HUDEP-2 (cell line): Measurements from ENCODE around the gene LSM4.
A peak's percentile ranks its signal among the peaks of the same experiment; 100 is the strongest.
"Not testable (repeated sequence)": the region's sequence is repeated elsewhere in the genome, so short reads cannot be mapped to it uniquely, and the experiment has no call there.

Experiments
- DNase-seq, 76 experiments: peaks; one replicate each; lab custom pipeline; 2025; ENCODE audit not compliant: unreplicated experiment in 76 of 76; lab: John Stamatoyannopoulos, UW

Gene LSM4

DNA sequence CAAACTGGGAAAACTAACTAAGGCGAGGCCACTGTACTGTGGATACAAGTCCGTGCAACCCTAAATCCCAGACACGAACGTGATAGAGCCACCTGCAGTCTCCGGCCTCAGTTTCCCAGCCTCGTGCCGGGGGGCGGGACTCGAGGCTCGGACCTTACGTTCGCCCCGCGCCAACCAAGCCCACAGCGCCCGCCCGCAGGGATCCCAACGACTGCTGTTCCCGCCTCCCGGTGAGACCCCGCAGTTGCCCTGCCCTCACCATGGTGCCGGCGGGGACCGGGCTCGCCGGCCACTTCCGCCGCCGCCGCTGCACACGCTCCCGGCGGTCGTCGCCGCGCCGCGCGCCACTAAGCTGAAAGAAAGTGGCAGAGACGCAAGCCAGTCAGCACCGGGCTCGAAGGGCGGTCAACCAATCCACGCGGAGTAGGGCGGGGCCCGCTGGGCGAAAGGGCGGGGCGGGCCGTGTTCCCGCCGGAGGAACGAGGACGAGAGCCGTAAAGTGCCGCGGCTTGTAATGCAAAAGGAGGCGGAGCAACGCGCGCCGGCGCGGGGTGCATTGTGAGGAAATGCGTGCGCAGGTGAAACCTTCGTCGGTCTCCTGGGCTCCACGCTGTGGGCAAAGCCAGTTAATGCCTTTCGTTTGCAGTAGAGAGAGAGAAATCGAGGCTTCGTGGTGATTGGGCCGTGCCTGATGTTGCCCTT, at the start of gene LSM4:
TSS of gene LSM4 (minus strand) at position 318 of the 702 bp plus-strand sequence. CDS start at position 262, 56 bp downstream.
- peak; percentile 70 to 100 (median 99) for DNase-seq

DNA sequence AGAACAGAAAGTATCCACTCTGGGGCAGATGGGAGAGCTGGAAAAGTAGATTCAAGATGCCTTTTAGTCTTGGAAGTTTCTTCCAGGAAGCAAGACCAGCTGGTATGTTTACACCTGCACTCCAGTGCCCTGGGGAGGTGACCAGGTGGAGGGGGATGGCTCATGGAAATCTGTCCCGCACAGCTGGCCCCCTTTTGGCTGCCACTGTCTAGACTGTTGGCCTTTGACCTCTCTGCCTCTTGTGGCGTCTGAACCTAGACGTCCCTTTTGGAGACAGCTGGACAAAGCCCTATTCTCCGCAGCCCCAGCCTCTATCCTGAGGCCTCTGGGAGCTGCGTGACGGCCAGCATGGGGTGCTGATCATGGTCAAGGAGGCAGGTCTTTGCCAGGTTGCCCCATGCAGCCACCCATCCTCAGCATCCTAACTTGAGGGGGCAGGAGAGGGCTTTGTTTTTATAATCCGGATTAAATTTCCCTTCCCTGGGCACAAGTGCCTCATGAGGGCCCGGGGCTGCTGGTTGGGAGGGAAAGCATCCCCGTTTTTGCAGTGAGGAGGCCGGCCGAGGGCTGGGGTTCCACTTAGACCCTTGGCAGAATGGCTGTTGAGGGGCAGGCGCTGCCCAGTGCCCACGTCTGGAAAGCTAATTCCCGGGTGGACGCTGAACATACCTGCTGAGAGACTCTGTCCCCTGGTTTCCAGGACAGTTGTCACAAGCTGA, 45.8 kb upstream of the LSM4 start:
- DNase-seq, result no peak

DNA sequence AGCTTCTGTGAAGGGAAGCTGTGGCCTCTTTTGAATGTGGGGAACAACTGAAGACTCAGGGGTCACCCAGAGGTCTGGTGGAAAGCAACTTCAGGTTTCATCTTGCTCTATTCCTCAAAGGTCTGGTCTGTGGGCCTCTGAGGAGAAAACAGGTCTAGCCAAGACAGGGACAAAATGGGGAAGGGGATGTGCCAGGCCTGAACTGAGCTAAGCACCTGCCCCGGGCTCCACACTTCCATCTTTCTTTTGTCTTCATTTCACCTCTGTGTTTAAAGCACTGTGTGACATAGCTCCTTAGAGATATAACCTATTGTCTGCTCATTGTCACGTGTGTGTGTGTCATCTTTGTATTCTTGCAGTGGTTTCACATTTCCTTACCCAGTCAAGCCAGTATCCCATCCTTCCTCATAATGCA, 43.2 kb upstream of the LSM4 start:
- DNase-seq, result no peak

DNA sequence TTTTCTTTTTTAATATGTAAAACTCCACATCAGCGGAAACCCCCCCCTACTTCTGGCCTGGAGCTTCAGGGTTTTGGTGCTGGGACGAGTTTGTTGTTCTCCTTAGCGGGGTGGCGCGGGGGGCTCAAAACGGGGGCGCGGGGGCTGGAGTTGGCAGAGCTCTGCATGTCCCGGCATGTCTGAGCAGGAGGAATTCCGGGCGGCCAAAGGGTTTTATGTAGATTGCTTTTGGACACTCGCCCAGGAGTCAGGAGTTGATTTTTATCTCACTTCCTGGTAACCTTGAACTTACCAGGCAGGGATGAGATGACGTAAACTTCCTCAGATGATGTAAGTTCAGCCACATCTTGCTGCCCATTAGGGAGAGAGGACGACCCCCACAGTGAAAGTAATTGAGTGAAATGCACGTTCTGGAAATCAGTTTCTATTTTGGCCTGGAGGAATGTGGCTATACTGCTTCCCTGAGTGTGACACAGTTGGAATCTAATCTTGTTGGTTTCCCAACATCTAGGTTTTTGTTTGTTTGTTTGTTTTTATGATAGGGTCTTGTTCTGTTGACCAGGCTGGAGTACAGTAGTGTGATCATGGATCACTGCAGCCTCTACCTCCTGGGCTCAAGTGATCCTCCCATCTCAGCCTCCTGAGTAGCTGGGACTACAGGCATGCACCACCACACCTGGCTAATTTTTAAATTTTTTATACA, 42.1 kb upstream of the LSM4 start:
- peak in 73 of 76 experiments; percentile 40 to 94 (median 77) for DNase-seq

DNA sequence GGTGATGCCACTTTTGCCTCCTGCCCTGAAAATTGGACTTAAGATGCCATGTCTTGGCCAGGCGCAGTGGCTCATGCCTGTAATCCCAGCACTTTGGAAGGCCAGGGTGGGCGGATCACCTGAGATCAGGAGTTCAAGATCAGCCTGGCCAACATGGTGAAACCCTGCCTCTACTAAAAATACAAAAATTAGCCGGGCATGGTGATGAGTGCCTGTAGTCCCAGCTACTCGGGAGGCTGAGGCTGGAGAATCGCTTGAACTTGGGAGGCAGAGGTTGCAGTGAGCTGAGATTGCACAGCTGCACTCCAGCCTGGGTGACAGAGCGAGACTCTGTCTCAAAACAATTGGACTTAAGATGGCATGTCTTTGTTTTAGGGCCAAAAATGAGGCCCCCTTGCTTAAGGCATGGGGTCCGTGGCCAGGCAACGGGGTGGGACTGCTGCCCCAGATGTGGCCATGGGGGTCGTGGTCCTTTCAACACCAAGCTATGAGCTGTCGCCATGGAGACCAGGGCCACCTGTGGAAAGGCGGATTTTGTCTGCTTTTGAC, 41.5 kb upstream of the LSM4 start:
- not testable (repeated sequence) for DNase-seq

DNA sequence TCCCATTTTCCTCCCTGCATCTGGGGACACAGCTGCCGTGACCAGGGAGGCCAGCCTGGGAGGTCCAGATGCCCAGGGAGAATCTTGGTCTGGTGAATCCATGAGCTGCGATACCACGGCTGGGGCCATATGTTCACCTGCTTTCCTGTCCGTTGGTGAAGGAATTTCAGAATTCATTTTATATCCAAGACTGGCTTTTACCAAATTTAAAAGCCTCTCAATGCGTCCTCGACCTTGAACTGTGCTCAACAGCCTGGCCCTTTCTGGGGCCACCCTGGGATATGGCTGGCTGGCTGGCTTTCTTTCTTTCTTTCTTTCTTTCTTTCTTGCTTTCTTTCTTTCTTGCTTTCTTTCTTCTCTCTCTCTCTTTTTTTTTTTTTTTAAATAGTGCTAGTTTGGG, 40.9 kb upstream of the LSM4 start:
- no peak for DNase-seq

DNA sequence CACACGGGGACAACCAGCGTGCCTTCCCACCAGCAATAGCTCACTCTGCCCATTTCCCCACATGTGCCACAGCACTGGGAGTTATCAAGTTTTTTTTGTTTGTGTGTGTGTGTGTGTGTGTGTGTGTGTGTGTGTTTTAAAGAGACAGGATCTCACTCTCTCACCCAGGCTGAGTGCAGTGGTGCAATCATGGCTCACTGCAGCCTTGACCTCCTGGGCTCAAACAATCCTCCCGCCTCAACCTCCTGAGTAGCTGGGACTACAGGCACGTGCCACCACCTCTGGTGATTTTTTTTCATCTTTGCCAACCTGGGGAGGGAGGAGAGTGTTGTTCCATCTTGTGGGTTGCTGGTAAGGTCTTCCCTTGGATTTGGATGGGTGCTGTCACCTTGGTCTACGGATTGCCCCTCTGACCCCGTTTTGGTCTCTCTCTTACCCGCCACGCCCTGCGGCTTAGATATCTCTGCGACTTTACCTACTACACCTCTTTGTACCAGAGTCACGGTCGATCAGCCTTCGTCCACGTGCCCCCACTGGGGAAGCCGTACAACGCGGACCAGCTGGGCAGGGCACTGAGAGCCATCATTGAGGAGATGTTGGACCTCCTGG, 40.2 kb upstream of the LSM4 start:
- peak in 12 of 76 experiments; percentile 6 to 43 (median 28) for DNase-seq

DNA sequence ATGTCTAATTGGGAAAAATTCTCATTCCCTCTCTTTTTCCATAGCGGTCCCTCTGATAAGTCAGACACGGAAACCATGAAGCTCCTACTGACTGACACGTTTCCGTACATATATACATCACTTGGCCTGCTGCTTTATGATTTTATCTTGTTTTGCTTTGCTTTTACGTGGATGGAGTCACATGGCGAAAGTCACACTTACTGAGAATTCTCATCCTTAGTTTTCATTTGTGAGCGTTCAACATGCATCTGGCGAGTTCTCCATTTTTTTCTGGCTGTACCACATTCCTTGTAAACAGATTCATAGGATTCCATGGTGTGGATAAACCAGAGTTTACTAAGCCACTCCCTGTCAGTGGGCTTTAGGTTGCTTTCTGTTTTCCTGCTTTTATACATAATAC, 38.8 kb upstream of the LSM4 start:
- DNase-seq, result no peak

DNA sequence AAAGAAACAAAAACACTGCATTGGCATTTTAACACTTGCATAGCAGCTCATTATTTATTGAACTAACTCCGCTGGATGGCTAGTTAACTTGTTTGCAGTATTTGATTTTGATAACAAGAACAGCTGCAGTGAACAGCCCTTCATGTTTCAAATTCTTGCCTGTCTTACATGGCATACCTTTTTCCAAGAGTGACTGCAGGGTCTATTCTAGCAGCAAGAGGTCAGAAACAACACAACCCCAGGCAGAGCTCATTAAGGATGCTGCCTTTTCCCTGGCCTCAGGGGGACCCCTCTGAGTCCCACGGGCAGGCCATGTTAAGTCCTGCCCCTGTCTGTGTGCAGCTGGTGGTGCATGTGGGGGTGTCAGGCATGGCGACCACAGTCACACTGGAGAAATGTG, 34.2 kb upstream of the LSM4 start:
- no peak for DNase-seq

DNA sequence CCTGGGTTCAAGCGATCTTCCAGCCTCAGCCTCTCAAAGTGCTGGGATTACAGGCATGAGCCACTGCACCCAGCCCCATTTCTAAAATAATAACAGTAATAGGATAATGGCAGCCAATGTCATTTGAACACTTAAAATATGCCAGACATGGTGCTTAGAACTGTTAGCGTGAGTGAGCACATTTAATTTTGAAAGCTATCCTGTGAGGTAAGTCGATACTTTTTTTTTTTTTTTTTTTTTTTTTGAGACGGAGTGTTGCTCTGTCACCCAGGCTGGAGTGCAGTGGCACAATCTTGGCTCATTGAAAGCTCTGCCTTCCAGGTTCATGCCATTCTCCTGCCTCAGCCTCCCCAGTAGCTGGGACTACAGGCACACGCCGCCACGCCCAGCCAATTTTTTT, 31.9 kb upstream of the LSM4 start:
- not testable (repeated sequence) for DNase-seq

DNA sequence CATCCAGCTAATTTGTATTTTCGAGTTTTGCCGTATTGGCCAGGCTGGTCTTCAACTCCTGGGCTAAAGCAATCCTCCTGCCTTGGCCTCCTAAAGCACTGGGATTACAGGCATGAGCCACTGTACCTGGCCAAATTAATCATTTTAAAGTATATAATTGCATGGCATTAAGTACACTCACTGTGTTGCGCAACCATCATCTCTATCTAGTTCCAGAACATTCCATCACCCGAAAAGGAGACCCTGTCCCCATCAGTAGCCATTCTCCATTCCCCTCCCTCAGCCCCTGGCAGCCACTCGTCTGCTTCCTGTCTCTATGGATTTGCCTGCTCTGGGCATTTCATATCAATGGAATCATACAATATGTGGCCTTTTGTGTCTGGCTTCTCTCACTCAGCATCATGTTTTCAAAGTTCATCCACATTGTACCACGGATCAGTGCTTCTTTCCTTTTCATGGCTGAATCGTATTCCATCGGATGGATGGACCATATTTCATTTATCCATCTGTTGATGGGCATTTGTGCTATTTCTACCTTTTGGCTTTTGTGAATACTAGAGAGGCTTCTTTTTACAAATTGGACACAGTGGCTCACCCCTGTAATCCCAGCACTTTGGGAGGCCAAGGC, 30.6 kb upstream of the LSM4 start:
- DNase-seq, result no peak

DNA sequence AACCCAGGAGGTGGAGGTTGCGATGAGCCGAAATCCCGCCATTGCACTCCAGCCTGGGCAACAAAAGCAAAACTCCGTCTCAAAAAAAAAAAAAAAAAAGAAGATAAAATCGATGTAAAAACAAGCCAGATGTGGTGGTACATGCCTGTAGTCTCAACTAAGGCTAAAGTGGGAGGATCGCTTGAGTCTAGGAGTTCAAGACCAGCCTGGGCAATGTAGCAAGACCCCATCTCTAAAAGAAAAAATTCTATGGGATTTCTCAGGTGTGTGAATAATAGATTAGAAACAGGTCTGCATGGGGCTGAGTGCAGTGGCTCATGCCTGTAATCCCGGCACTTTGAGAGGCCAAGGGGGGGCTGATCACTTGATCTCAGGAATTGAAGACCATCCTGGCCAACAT, 28.7 kb upstream of the LSM4 start:
- no peak for DNase-seq

DNA sequence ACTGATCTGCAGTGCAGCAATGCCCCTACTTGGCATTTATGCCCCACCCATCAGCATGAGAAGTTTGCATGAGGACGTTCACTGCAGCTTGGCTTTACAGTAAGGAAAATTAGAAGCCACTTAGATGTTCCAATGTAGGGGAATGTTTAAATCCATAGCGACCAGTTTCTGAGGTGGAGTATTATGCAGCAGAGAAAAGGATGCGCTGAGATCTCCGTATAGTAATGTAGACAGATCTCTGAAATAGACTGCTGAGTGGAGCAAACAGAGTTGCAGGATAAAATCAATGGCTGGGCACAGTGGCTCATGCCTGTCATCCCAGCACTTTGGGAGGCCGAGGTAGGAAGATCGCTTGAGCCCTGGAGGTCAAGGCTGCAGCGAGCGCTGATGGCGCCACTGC, 27.6 kb upstream of the LSM4 start:
- DNase-seq, result no peak

DNA sequence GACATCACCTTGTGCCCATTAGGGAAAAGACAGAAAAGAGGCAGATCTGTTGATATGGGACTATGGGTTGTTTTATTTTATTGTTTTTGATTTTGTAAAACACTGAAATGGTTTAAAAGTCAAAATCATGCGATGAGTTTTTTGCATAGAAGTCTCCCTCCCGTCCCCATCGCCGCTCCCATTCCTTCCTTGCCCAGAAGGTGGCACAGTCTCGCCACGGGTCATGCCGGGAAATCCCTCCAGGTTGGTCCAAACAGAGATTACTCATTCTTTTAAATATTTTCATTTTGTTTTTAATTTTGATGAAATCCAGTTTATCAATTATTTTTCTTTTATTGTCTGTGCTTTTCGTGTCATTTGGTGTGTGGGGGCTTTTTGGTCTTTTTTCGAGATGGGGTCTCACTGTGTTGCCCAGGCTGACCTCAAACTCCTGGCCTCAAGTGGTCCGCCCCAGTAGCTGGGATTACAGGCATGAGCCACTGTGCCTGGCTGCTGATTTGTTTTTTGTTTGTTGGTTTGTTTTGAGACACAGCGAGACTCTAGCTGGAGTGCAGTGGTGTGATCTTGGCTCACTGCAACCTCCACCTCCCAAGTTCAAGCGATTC, 26.8 kb upstream of the LSM4 start:
- peak in 57 of 76 experiments; percentile 7 to 73 (median 44) for DNase-seq

DNA sequence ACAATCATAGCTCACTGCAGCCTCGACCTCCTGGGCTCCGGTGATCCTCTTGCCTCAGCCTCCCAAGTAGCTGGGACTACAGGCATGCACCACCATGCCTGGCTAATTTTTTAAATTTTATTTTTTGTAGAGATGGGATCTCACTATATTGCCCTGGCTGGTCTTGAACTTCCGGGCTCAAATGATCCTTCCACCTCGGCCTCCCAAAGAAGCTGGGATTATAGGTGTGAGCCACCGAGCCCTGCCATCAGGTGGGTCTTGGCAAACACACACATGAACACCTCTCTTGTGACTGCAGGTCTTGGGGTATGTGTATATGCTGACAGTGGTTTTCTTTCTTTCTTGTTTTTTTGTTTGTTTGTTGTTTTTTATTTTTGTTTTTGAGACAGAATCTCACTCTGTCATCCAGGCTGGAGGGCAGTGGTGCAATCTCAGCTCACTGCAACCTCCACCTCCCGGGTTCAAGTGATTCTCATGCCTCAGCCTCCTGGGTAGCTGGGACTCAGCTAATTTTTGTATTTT, 26.0 kb upstream of the LSM4 start:
- not testable (repeated sequence) for DNase-seq

DNA sequence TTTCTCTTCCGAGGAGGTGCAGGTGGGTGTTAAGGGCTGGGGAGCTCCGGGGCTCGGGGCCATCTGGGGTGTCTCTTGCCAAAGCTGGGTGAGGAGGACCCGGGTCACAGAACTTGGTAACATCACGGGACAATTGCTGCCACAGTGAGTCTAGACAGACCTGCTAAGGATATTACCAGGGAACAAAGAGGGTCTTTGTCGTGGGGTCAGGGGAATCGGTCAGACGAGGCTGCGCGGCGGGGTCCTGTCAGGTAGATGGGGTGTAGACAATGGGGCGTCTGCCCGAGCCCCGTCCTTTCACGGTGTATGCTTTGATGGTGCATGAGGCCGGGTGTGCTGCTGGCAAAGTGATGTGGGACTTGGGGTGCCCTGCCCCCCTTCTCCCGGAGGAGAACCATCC, 25.3 kb upstream of the LSM4 start:
- no peak for DNase-seq

DNA sequence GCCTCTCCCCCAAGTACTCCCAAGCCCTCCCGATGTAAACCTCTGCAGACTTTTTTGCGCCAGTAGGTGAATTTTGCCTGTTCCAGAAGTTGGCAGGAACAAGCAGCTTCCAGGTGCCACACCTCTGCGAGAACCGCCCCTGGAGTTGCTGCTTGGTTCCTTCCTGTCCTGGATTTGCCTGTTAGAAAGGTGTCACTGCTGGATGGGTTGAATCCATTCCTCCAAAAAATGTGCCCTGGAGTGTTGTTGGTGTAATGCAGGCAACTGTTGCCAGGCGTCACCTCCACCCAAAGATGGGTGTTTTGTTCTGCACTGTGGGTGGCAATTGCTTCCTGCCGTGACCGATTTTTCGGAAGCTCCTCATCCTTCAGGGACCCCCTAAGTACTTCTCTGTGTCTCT, 23.2 kb upstream of the LSM4 start:
- no peak for DNase-seq

DNA sequence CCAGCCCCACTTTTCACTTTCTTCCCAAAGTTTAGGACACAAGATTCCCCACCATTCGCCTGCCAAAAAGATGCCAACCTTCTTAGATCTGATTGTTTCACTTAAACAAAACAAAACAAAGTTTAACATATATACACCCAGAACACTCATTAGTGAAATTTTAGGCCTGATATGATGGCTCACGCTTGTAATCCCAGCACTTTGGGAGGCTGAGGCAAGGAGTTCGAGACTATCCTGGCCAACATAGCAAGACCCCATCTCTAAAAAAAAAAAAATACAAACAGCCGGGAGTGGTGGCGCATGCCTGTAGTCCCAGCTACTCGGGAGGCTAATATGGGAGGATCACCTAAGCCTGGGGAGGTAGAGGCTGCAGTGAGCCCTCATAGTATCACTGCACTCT, 22.4 kb upstream of the LSM4 start:
- no peak for DNase-seq

DNA sequence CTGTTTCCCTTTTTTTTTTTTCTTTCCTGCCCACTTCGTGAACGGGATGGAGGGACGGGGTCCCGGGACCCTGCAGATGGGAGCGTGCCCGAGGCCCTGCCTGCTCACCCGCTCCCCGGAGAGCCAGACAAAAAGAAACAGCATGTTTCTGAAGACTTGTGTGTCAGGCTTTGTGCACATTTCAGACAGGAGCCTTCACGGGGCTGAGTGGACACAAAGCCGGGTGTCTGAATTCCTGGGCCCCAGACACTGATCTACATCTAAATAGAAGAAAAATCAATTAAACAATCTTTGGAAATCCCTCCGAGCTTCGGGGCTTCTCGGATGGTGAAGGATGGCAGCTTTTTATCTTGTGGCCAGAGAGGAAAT, 21.7 kb upstream of the LSM4 start:
- no peak for DNase-seq

DNA sequence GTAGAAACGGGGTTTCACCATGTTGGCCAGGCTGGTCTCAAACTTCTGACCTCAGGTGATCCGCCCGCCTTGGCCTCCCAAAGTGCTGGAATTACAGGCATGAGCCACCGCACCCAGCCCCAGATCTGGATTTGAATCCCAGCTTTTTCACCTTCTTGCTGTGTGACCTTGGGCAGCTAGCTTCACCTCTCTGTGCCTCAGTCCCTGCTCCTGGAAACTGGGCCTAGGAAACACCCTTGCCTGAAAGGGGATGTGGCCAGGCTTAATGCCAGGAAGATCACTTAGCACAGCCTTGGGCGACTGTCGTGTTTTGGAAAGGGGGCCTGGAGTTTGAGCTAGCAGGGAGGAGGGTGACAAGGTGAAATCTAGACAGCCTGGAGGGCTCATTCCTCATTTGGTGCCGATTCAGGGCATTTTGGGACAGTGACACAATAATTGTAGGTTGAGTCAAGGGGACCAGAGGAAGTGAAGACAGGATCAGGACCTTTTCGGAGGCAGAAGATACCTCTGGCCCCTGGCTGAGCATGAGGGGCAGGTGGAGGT, 19.3 kb upstream of the LSM4 start:
- DNase-seq, result no peak
